D341Med (cell line): ENCODE data around the gene GRIN2A.

Source experiments
- DNase-seq: peaks from one replicate; pipeline ENCODE4 v3.0.0; 2012; ENCODE audit warnings: low spot score

The GRIN2A gene

GRCh38 chr16:10130538-10130937 is 51.7 kb downstream of the GRIN2A start:
- DNase-seq: no peak

GRCh38 chr16:10128397-10129258 is 53.6 kb downstream of the GRIN2A start:
- DNase-seq: no peak

GRCh38 chr16:10126686-10127085 is 55.5 kb downstream of the GRIN2A start:
- DNase-seq: no peak

GRCh38 chr16:10123141-10123540 is 59.1 kb downstream of the GRIN2A start:
- DNase-seq: no peak

GRCh38 chr16:10122546-10122945 is 59.7 kb downstream of the GRIN2A start:
- peak; percentile 38 for DNase-seq

GRCh38 chr16:10121897-10122425 is 60.3 kb downstream of the GRIN2A start:
- DNase-seq: no peak

GRCh38 chr16:10121491-10121890 is 60.7 kb downstream of the GRIN2A start:
- no peak for DNase-seq

GRCh38 chr16:10120953-10121352 is 61.3 kb downstream of the GRIN2A start:
- DNase-seq: no peak

- no peak for DNase-seq
These were observed 67.8 kb downstream of the GRIN2A start for GRCh38 chr16:10114409-10114808.

GRCh38 chr16:10113248-10113647 is 69.0 kb downstream of the GRIN2A start:
- DNase-seq: no peak

GRCh38 chr16:10112021-10112420 is 70.2 kb downstream of the GRIN2A start:
- no peak for DNase-seq

GRCh38 chr16:10111156-10111761 is 71.0 kb downstream of the GRIN2A start:
- DNase-seq: no peak

GRCh38 chr16:10110552-10110951 is 71.7 kb downstream of the GRIN2A start:
- DNase-seq: no peak

GRCh38 chr16:10107081-10107480 is 75.1 kb downstream of the GRIN2A start:
- DNase-seq: no peak

- DNase-seq: no peak
These were observed 78.5 kb downstream of the GRIN2A start for GRCh38 chr16:10103700-10104099.

GRCh38 chr16:10103118-10103517 is 79.1 kb downstream of the GRIN2A start:
- no peak for DNase-seq

- DNase-seq: no peak
These were observed 81.4 kb downstream of the GRIN2A start for GRCh38 chr16:10100829-10101228.

- no peak for DNase-seq
These were observed 83.2 kb downstream of the GRIN2A start for GRCh38 chr16:10098991-10099390.

GRCh38 chr16:10097271-10097670 is 85.0 kb downstream of the GRIN2A start:
- no peak for DNase-seq

GRCh38 chr16:10093576-10093975 is 88.7 kb downstream of the GRIN2A start:
- no peak for DNase-seq

GRCh38 chr16:10090816-10091215 is 91.4 kb downstream of the GRIN2A start:
- DNase-seq: no peak

GRCh38 chr16:10088380-10088793 is 93.8 kb downstream of the GRIN2A start:
- no peak for DNase-seq

GRCh38 chr16:10087151-10087550 is 95.1 kb downstream of the GRIN2A start:
- DNase-seq: no peak
